ENCODE measurements around the gene SAFB2.
"Not testable (repeated sequence)": the region's sequence is repeated elsewhere in the genome, so short reads cannot be mapped to it uniquely, and the experiment has no call there.

SAFB2 gene

GRCh38 chr19:5609881-5610448, 12.6 kb downstream of the SAFB2 start:
- no peaks in the 10 kb centered on the region for H3K9me3 ChIP-seq (ENCODE audit: control insufficient read depth in 1 of 2, low read length in 2 of 2)
- H3K4me1 ChIP-seq (ENCODE audit: control insufficient read depth in 1 of 2, insufficient read depth in 2 of 2, low read length in 2 of 2), result peaks cover 3 to 6% of the 10 kb centered on the region in 2 donors
- no peak overlapping the region for H3K4me3 ChIP-seq (ENCODE audit: low read depth in 1 of 2, low read length in 2 of 2)
- no peak overlapping the region for H3K27ac ChIP-seq (ENCODE audit: low read depth, low read length)
- no peak overlapping the region for H3K9ac ChIP-seq (ENCODE audit: low read depth in 1 of 2, low read length in 2 of 2)
- peaks cover 65 to 81% of the 10 kb centered on the region in 2 donors for H3K36me3 ChIP-seq (ENCODE audit: control insufficient read depth in 1 of 2, insufficient read depth in 2 of 2, low read length in 2 of 2)
- H3K27me3 ChIP-seq (ENCODE audit: control insufficient read depth in 1 of 2, insufficient read depth in 2 of 2, low read length in 2 of 2), result no peaks in the 10 kb centered on the region

GRCh38 chr19:5608766-5609165, 13.8 kb downstream of the SAFB2 start:
- H3K4me3 ChIP-seq (ENCODE audit: low read depth in 1 of 2, low read length in 2 of 2); H3K4me1 ChIP-seq (ENCODE audit: control insufficient read depth in 1 of 2, insufficient read depth in 2 of 2, low read length in 2 of 2); H3K9ac ChIP-seq (ENCODE audit: low read depth in 1 of 2, low read length in 2 of 2); H3K27me3 ChIP-seq (ENCODE audit: control insufficient read depth in 1 of 2, insufficient read depth in 2 of 2, low read length in 2 of 2); H3K9me3 ChIP-seq (ENCODE audit: control insufficient read depth in 1 of 2, low read length in 2 of 2); H3K27ac ChIP-seq (ENCODE audit: low read depth, low read length): not testable (repeated sequence)
- peaks cover 63 to 81% of the 10 kb centered on the region in 2 donors for H3K36me3 ChIP-seq (ENCODE audit: control insufficient read depth in 1 of 2, insufficient read depth in 2 of 2, low read length in 2 of 2)

GRCh38 chr19:5608291-5608690, 14.3 kb downstream of the SAFB2 start:
- H3K9me3 ChIP-seq (ENCODE audit: control insufficient read depth in 1 of 2, low read length in 2 of 2), result no peaks in the 10 kb centered on the region
- no peak overlapping the region for H3K9ac ChIP-seq (ENCODE audit: low read depth in 1 of 2, low read length in 2 of 2)
- H3K27me3 ChIP-seq (ENCODE audit: control insufficient read depth in 1 of 2, insufficient read depth in 2 of 2, low read length in 2 of 2), result no peaks in the 10 kb centered on the region
- H3K4me1 ChIP-seq (ENCODE audit: control insufficient read depth in 1 of 2, insufficient read depth in 2 of 2, low read length in 2 of 2), result peaks cover 3 to 6% of the 10 kb centered on the region in 2 donors
- H3K4me3 ChIP-seq (ENCODE audit: low read depth in 1 of 2, low read length in 2 of 2), result no peak overlapping the region
- H3K27ac ChIP-seq (ENCODE audit: low read depth, low read length), result no peak overlapping the region
- H3K36me3 ChIP-seq (ENCODE audit: control insufficient read depth in 1 of 2, insufficient read depth in 2 of 2, low read length in 2 of 2), result peaks cover 63 to 81% of the 10 kb centered on the region in 2 donors

- H3K9ac ChIP-seq (ENCODE audit: low read depth in 1 of 2, low read length in 2 of 2), result no peak overlapping the region
These were observed 15.0 kb downstream of the SAFB2 start for GRCh38 chr19:5607318-5608275.

GRCh38 chr19:5605362-5605761, 17.2 kb downstream of the SAFB2 start:
- Histone ChIP-seq H3K4me1 (ENCODE audit: control insufficient read depth in 1 of 2, insufficient read depth in 2 of 2, low read length in 2 of 2) (peaks cover 3 to 6% of the 10 kb centered on the region in 2 donors), H3K27ac (ENCODE audit: low read depth, low read length) (no peak overlapping the region), H3K9ac (ENCODE audit: low read depth in 1 of 2, low read length in 2 of 2) (no peak overlapping the region), H3K4me3 (ENCODE audit: low read depth in 1 of 2, low read length in 2 of 2) (no peak overlapping the region), H3K9me3 (ENCODE audit: control insufficient read depth in 1 of 2, low read length in 2 of 2) (no peaks in the 10 kb centered on the region), H3K36me3 (ENCODE audit: control insufficient read depth in 1 of 2, insufficient read depth in 2 of 2, low read length in 2 of 2) (peaks cover 53 to 83% of the 10 kb centered on the region in 2 donors), H3K27me3 (ENCODE audit: control insufficient read depth in 1 of 2, insufficient read depth in 2 of 2, low read length in 2 of 2) (no peaks in the 10 kb centered on the region)

More at GRCh38 chr19:5607318-5608275, 15.0 kb downstream of the SAFB2 start:
- no peaks in the 10 kb centered on the region for H3K9me3 ChIP-seq (ENCODE audit: control insufficient read depth in 1 of 2, low read length in 2 of 2)
- no peaks in the 10 kb centered on the region for H3K27me3 ChIP-seq (ENCODE audit: control insufficient read depth in 1 of 2, insufficient read depth in 2 of 2, low read length in 2 of 2)
- no peak overlapping the region for H3K4me3 ChIP-seq (ENCODE audit: low read depth in 1 of 2, low read length in 2 of 2)
- peaks cover 60 to 81% of the 10 kb centered on the region in 2 donors for H3K36me3 ChIP-seq (ENCODE audit: control insufficient read depth in 1 of 2, insufficient read depth in 2 of 2, low read length in 2 of 2)
- no peak overlapping the region for H3K27ac ChIP-seq (ENCODE audit: low read depth, low read length)
- H3K4me1 ChIP-seq (ENCODE audit: control insufficient read depth in 1 of 2, insufficient read depth in 2 of 2, low read length in 2 of 2), result peaks cover 3 to 6% of the 10 kb centered on the region in 2 donors

GRCh38 chr19:5603626-5604025, 18.9 kb downstream of the SAFB2 start:
- Histone ChIP-seq H3K9me3 (ENCODE audit: control insufficient read depth in 1 of 2, low read length in 2 of 2) (no peaks in the 10 kb centered on the region), H3K36me3 (ENCODE audit: control insufficient read depth in 1 of 2, insufficient read depth in 2 of 2, low read length in 2 of 2) (peaks cover 59 to 84% of the 10 kb centered on the region in 2 donors)

GRCh38 chr19:5600797-5601196, 21.8 kb downstream of the SAFB2 start:
- Histone ChIP-seq H3K27ac (ENCODE audit: low read depth, low read length) (no peak overlapping the region), H3K4me1 (ENCODE audit: control insufficient read depth in 1 of 2, insufficient read depth in 2 of 2, low read length in 2 of 2) (peaks cover 2 to 6% of the 10 kb centered on the region in 2 donors), H3K27me3 (ENCODE audit: control insufficient read depth in 1 of 2, insufficient read depth in 2 of 2, low read length in 2 of 2) (no peaks in the 10 kb centered on the region), H3K36me3 (ENCODE audit: control insufficient read depth in 1 of 2, insufficient read depth in 2 of 2, low read length in 2 of 2) (peaks cover 56 to 90% of the 10 kb centered on the region in 2 donors), H3K4me3 (ENCODE audit: low read depth in 1 of 2, low read length in 2 of 2) (no peak overlapping the region), H3K9ac (ENCODE audit: low read depth in 1 of 2, low read length in 2 of 2) (no peak overlapping the region), H3K9me3 (ENCODE audit: control insufficient read depth in 1 of 2, low read length in 2 of 2) (no peaks in the 10 kb centered on the region)

More at GRCh38 chr19:5603626-5604025, 18.9 kb downstream of the SAFB2 start:
- no peak overlapping the region for H3K4me3 ChIP-seq (ENCODE audit: low read depth in 1 of 2, low read length in 2 of 2)
- H3K27me3 ChIP-seq (ENCODE audit: control insufficient read depth in 1 of 2, insufficient read depth in 2 of 2, low read length in 2 of 2), result no peaks in the 10 kb centered on the region
- H3K27ac ChIP-seq (ENCODE audit: low read depth, low read length), result no peak overlapping the region
- peaks cover 3 to 6% of the 10 kb centered on the region in 2 donors for H3K4me1 ChIP-seq (ENCODE audit: control insufficient read depth in 1 of 2, insufficient read depth in 2 of 2, low read length in 2 of 2)
- no peak overlapping the region for H3K9ac ChIP-seq (ENCODE audit: low read depth in 1 of 2, low read length in 2 of 2)

- peaks cover 70 to 97% of the 10 kb centered on the region in 2 donors for H3K36me3 ChIP-seq (ENCODE audit: control insufficient read depth in 1 of 2, insufficient read depth in 2 of 2, low read length in 2 of 2)
- no peaks in the 10 kb centered on the region for H3K27me3 ChIP-seq (ENCODE audit: control insufficient read depth in 1 of 2, insufficient read depth in 2 of 2, low read length in 2 of 2)
- H3K4me1 ChIP-seq (ENCODE audit: control insufficient read depth in 1 of 2, insufficient read depth in 2 of 2, low read length in 2 of 2), result peaks cover 0 to 12% of the 10 kb centered on the region in 2 donors
- no peak overlapping the region for H3K9ac ChIP-seq (ENCODE audit: low read depth in 1 of 2, low read length in 2 of 2)
- H3K27ac ChIP-seq (ENCODE audit: low read depth, low read length), result no peak overlapping the region
- H3K4me3 ChIP-seq (ENCODE audit: low read depth in 1 of 2, low read length in 2 of 2), result no peak overlapping the region
- no peaks in the 10 kb centered on the region for H3K9me3 ChIP-seq (ENCODE audit: control insufficient read depth in 1 of 2, low read length in 2 of 2)
These were observed 26.8 kb downstream of the SAFB2 start for GRCh38 chr19:5595745-5596144.

- H3K9me3 ChIP-seq (ENCODE audit: control insufficient read depth in 1 of 2, low read length in 2 of 2), result no peaks in the 10 kb centered on the region
- H3K27me3 ChIP-seq (ENCODE audit: control insufficient read depth in 1 of 2, insufficient read depth in 2 of 2, low read length in 2 of 2), result no peaks in the 10 kb centered on the region
- H3K4me1 ChIP-seq (ENCODE audit: control insufficient read depth in 1 of 2, insufficient read depth in 2 of 2, low read length in 2 of 2), result peaks cover 0 to 12% of the 10 kb centered on the region in 2 donors
- no peak overlapping the region for H3K4me3 ChIP-seq (ENCODE audit: low read depth in 1 of 2, low read length in 2 of 2)
- H3K9ac ChIP-seq (ENCODE audit: low read depth in 1 of 2, low read length in 2 of 2), result no peak overlapping the region
- H3K27ac ChIP-seq (ENCODE audit: low read depth, low read length), result no peak overlapping the region
- H3K36me3 ChIP-seq (ENCODE audit: control insufficient read depth in 1 of 2, insufficient read depth in 2 of 2, low read length in 2 of 2), result peaks cover 70 to 97% of the 10 kb centered on the region in 2 donors
These were observed 27.4 kb downstream of the SAFB2 start for GRCh38 chr19:5595129-5595528.

GRCh38 chr19:5594521-5594950, 28.0 kb downstream of the SAFB2 start:
- Histone ChIP-seq H3K9ac (ENCODE audit: low read depth in 1 of 2, low read length in 2 of 2) (no peak overlapping the region), H3K27me3 (ENCODE audit: control insufficient read depth in 1 of 2, insufficient read depth in 2 of 2, low read length in 2 of 2) (no peaks in the 10 kb centered on the region), H3K4me3 (ENCODE audit: low read depth in 1 of 2, low read length in 2 of 2) (peak overlapping the region in 1 of 2 donors; percentile 10), H3K36me3 (ENCODE audit: control insufficient read depth in 1 of 2, insufficient read depth in 2 of 2, low read length in 2 of 2) (peaks cover 72 to 97% of the 10 kb centered on the region in 2 donors), H3K4me1 (ENCODE audit: control insufficient read depth in 1 of 2, insufficient read depth in 2 of 2, low read length in 2 of 2) (peaks cover 0 to 12% of the 10 kb centered on the region in 2 donors), H3K27ac (ENCODE audit: low read depth, low read length) (no peak overlapping the region), H3K9me3 (ENCODE audit: control insufficient read depth in 1 of 2, low read length in 2 of 2) (no peaks in the 10 kb centered on the region)
